Cardiac muscle cell (in vitro differentiated cells and primary cell): ENCODE measurements around the gene TRIM14. TPM values are rescaled to one million over a fixed set of nuclear protein-coding genes. Genes with fewer than 3 reads are reported as not detected.

Source experiments
- DNase-seq, 2 donors: peaks; one replicate each; pipeline versions ENCODE4 v3.0.0 to v3.0.0-alpha.2; 2010 to 2017; ENCODE audit warnings: low read depth in 1 of 2, low spot score in 1 of 2
- H3K27ac ChIP-seq: fragments of 200-600 bp; sonication (generic); 2 replicates; pipeline ENCODE4 v1.5.1; 2016
- H3K27me3 ChIP-seq: fragments of 200-600 bp; sonication (generic); 2 replicates; pipeline ENCODE4 v1.6.0; 2016; ENCODE audit warnings: control low read depth
- H3K36me3 ChIP-seq: fragments of 200-600 bp; sonication (generic); 2 replicates; pipeline ENCODE4 v1.5.1; 2016; ENCODE audit warnings: control low read depth
- H3K4me1 ChIP-seq: fragments of 200-600 bp; sonication (generic); 2 replicates; pipeline ENCODE4 v1.8.1; 2017; ENCODE audit warnings: low read depth, mild to moderate bottlenecking, mixed run types
- H3K4me3 ChIP-seq: fragments of 200-600 bp; sonication (generic); 2 replicates; pipeline ENCODE4 v1.5.1; 2016; ENCODE audit warnings: mild to moderate bottlenecking
- H3K9me3 ChIP-seq: fragments of 200-600 bp; sonication (generic); 2 replicates; pipeline ENCODE4 v1.5.1; 2017; ENCODE audit warnings: low read depth, mild to moderate bottlenecking, control low read depth
- polyA plus RNA-seq: library from polyadenylated mRNA; unstranded; fragments of >200 nt; fragmentation: Nextera tagmentation; extraction: Ambion mirVana; gene quantifications from 2 replicates; pipeline ENCODE4 v1.2.1, GENCODE V29; 2016
- total RNA-seq: library from RNA; depleted of rRNA; stranded (reverse); fragments of >200 nt; gene quantifications from 2 replicates; pipeline ENCODE4 v1.2.3, GENCODE V29; 2016
- TF ChIP-seq, protein P1 (sequence below): IDR thresholded peaks from 2 replicates; pipeline ENCODE4 v1.5.1; 2012; ENCODE audit warnings: low read depth, mild to moderate bottlenecking, low read length

Gene TRIM14
- total and polyA plus RNA-seq, 2 experiments from 2014 or later, result 0.57 to 1.5 TPM

DNA sequence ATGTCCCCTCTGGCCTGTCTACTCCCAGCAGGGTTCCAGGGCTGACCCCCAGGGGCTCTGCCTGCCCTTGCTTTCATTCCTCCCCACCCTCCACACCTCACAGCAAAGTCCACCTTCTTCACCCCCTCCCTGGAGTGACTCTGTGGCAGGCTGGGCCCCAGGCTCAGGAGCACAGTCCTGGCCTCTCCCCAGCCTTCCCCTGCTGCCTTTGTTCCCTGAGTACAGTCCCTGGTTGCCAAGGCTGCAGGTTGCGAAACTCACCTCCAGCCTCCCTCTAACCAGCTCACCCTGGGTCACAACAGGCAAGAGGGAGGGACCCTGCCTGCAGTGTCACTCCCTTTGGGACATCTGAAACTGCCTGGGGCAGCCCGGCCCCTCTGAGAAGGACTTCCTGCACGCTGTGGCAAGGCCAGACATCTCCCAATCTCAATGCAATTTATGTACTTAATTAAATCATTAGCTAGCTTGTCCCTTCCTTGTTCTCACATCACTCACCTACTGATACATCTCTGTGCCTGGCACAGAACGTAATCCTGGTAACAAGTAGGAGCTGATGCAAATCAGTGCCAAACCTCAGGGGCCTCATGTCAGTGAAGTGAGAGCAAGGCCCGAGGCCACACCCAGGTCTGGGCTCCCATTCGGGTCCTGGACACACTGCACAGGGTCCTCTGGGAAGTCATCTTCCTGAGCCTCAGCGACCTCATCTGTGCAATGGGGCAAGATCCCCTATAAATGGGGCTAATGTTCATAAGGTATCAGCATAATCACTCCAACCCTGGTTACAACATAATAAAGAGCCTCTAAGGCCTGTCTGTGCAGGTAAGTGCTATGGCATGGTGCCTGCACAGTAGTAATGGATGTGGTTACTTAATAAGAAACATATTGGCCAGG lies 27.3 kb upstream of the TRIM14 start:
- TF ChIP-seq, protein P1, sequence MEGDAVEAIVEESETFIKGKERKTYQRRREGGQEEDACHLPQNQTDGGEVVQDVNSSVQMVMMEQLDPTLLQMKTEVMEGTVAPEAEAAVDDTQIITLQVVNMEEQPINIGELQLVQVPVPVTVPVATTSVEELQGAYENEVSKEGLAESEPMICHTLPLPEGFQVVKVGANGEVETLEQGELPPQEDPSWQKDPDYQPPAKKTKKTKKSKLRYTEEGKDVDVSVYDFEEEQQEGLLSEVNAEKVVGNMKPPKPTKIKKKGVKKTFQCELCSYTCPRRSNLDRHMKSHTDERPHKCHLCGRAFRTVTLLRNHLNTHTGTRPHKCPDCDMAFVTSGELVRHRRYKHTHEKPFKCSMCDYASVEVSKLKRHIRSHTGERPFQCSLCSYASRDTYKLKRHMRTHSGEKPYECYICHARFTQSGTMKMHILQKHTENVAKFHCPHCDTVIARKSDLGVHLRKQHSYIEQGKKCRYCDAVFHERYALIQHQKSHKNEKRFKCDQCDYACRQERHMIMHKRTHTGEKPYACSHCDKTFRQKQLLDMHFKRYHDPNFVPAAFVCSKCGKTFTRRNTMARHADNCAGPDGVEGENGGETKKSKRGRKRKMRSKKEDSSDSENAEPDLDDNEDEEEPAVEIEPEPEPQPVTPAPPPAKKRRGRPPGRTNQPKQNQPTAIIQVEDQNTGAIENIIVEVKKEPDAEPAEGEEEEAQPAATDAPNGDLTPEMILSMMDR, result no peak
- Histone ChIP-seq H3K9me3 (no peaks in the 10 kb centered on the region), H3K27ac (no peak overlapping the region)

DNA sequence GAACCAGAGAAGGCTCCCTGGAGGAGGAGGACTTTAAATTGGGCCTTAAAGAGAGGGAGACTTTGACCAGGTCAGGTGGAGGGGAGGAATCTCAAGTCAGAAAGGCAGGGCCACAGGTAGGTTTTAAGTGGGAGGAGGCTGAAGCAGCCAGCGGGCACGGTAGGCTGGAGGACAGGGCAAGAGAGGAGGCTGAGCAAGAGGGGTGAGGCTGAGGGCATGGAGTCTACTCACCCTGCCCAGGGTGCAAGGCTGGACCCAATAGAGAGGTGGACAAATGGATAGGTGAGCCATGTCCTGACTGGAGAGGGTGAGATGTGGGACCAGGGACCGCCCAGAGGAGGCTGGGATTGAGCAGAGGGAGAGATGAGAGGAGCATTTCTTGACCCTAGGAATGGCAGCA lies 25.6 kb upstream of the TRIM14 start:
- Histone ChIP-seq H3K4me3 (no peak overlapping the region), H3K27ac (no peak overlapping the region), H3K4me1 (no peaks in the 10 kb centered on the region), H3K9me3 (no peaks in the 10 kb centered on the region), H3K27me3 (no peaks in the 10 kb centered on the region), H3K36me3 (no peaks in the 10 kb centered on the region)
- TF ChIP-seq, protein P1, result no peak
- no peak for DNase-seq

More for the DNA sequence above, 27.3 kb upstream of the TRIM14 start:
- H3K27me3 ChIP-seq, result no peaks in the 10 kb centered on the region
- peak in 1 of 2 donors; percentile 72 for DNase-seq
- H3K4me3 ChIP-seq, result no peak overlapping the region
- no peaks in the 10 kb centered on the region for H3K4me1 ChIP-seq
- no peaks in the 10 kb centered on the region for H3K36me3 ChIP-seq

DNA sequence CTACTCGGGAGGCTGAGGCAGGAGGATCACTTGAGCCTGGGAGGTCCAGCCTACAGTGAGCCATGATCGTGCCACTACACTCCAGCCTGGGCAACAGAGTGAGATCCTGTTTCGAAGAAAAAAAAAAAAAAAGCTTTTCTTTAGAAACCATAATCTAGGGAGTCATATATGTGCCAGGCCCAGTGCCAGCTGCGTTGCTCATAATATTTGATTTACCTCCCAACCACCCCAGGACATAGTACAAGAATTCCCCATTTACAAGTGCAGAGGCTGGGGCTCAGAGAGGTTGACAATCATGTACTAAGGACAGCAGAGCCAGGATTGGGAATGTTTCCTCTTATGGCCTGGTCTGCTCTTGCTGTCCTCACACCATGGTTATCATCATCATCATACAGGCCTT lies 25.1 kb upstream of the TRIM14 start:
- no peaks in the 10 kb centered on the region for H3K9me3 ChIP-seq
- H3K4me3 ChIP-seq, result no peak overlapping the region
- H3K27ac ChIP-seq, result no peak overlapping the region
- TF ChIP-seq, protein P1, result no peak
- H3K27me3 ChIP-seq, result no peaks in the 10 kb centered on the region
- no peak for DNase-seq
- no peaks in the 10 kb centered on the region for H3K36me3 ChIP-seq
- no peaks in the 10 kb centered on the region for H3K4me1 ChIP-seq

DNA sequence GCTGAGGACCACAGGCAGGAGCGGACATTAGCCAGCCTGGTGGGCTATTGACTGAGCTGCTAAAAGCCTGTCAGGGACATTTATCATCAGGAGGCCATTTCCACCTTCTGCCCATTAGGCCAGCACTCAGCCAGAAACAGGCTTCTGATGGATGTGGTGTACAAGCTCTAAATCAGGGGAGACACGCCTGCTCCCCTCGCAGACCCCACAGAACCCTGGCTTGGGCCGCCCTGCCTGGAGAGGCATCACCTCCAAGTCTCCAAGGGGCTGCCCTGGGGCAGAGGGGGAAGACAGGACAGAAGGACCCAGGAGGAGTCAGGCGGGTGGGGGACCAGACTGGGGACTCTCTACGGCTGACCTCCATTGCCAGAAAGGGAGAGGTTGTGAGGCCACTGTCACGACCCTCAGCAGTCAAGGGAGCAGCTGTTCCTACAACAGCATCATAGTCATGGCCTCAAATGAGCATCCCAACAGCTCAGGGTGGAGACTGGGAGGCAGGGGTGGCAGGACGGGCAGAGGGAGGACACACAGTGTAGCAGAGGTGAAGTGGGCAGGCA lies 24.0 kb upstream of the TRIM14 start:
- no peaks in the 10 kb centered on the region for H3K36me3 ChIP-seq
- H3K27me3 ChIP-seq, result no peaks in the 10 kb centered on the region
- no peak overlapping the region for H3K27ac ChIP-seq
- DNase-seq, result no peak
- no peaks in the 10 kb centered on the region for H3K4me1 ChIP-seq
- H3K9me3 ChIP-seq, result no peaks in the 10 kb centered on the region
- TF ChIP-seq, protein P1, result no peak
- H3K4me3 ChIP-seq, result no peak overlapping the region

DNA sequence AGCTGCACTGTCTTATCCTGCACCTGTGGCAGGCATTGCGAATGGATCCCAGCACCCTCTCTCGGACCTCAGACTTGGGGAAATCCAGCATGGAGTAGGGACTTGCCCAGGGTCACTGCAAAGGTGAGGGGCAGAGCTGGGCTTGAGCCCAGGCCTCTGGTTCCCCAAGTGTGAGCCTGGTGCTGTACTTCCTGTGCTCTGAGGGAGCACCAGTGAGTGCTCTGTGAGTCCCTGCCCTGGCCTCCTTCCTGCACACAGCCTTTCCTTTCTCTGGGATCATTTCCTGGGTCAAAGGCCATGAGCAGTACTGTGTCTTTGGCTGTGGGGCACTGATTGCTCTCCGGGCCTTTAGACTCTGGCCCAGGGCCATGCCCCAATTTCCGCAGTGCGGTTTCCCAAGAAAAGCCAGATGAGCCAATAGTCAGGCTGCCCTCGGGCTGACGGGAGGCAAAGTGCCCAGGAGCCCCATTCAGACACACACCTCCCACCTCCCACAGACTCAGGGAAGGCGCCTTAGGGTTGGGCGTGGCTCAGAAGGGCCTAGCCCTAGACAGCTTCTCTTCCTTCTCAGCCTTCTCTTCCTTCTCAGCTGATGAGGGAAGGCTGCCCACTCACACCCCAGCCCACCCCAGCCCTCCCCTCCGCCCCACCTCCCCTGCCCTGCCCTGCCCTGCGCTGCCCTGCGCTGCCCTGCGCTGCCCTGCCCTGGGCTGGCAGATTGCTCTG lies 23.3 kb upstream of the TRIM14 start:
- Histone ChIP-seq H3K4me1 (no peaks in the 10 kb centered on the region), H3K4me3 (no peak overlapping the region), H3K27ac (no peak overlapping the region), H3K27me3 (no peaks in the 10 kb centered on the region), H3K36me3 (no peaks in the 10 kb centered on the region), H3K9me3 (no peaks in the 10 kb centered on the region)
- TF ChIP-seq, protein P1, result no peak
- no peak for DNase-seq
